Esophagus muscularis mucosa (tissue), 4 donors: ENCODE measurements around the gene P2RX2. TPM values are rescaled to one million over a fixed set of nuclear protein-coding genes. Genes with fewer than 3 reads are reported as not detected.

Source experiments
- DNase-seq: peaks from one replicate; pipeline ENCODE4 v3.0.0-alpha.2; 2017; ENCODE audit errors: extremely low spot score
- H3K27ac ChIP-seq, 4 donors: fragments of 200-600 bp; sonication (generic); replicated peaks in 1 of 4; 1 replicate in 3 of 4; 2 replicates in 1 of 4; pipeline ENCODE4 v1.5.1; 2016 to 2019; ENCODE audit warnings: mild to moderate bottlenecking in 1 of 4
- H3K27me3 ChIP-seq, 4 donors: fragments of 200-600 bp; sonication (generic); one replicate each; pipeline versions ENCODE4 v1.5.1 to v1.6.0; 2016 to 2019
- H3K36me3 ChIP-seq, 4 donors: fragments of 200-600 bp; sonication (generic); one replicate each; pipeline ENCODE4 v1.5.1; 2016 to 2019
- H3K4me1 ChIP-seq, 4 donors: fragments of 200-600 bp; sonication (generic); one replicate each; pipeline ENCODE4 v1.5.1; 2016 to 2019
- H3K4me3 ChIP-seq, 4 donors: fragments of 200-600 bp; sonication (generic); 1 replicate in 2 of 4; 2 replicates in 2 of 4; pipeline ENCODE4 v1.5.1; 2016 to 2019; ENCODE audit warnings: mild to moderate bottlenecking in 4 of 4, moderate library complexity in 1 of 4
- H3K9me3 ChIP-seq, 4 donors: fragments of 200-600 bp; sonication (generic); 1 replicate in 3 of 4; 2 replicates in 1 of 4; pipeline ENCODE4 v1.5.1; 2016 to 2019
- EP300 ChIP-seq: sonication (generic); formaldehyde crosslinking; IDR thresholded peaks from one replicate; pipeline ENCODE4 v1.6.1; 2017; ENCODE audit warnings: antibody characterized with exemption
- POLR2A ChIP-seq: fragments of 450-650 bp; IDR thresholded peaks from one replicate; pipeline ENCODE4 v1.6.1; 2017; ENCODE audit warnings: antibody characterized with exemption, moderate library complexity, mild to moderate bottlenecking, low read depth
- POLR2AphosphoS5 ChIP-seq, 2 donors: sonication (generic); formaldehyde crosslinking; IDR thresholded peaks; one replicate each; pipeline ENCODE4 v1.6.1; 2017; ENCODE audit warnings: antibody characterized with exemption in 2 of 2
- whole genome bisulfite sequencing: methylation state at CpG from one replicate; pipeline ENCODE4 v1.1.5; 2018; 5-methylcytosine and 5-hydroxymethylcytosine counted together
- intact Hi-C: fragments of 100-400 bp; cut with DNase I; formaldehyde crosslinking; loops from one replicate; pipeline ENCODE4 v1.15.1; 2023
- total RNA-seq, 4 donors: library from RNA; depleted of rRNA; stranded (reverse); fragments of >200 nt; gene quantifications; one replicate each; pipeline versions ENCODE4 v1.1.0 to v1.2.1, GENCODE V29; 2016
- TF ChIP-seq, protein P1 (sequence below), 3 experiments: fragments of 200-600 bp in 2 of 3; fragments of 450-650 bp in 1 of 3; sonication (generic) in 2 of 3; IDR thresholded peaks; one replicate each; pipeline ENCODE4 v1.5.1; 2017 to 2019; ENCODE audit warnings: antibody characterized with exemption in 3 of 3, mild to moderate bottlenecking in 2 of 3, moderate library complexity in 1 of 3

P2RX2 gene
- total RNA-seq, 4 donors from 2014 or later: 1.7 to 4.1 (median 3.7) TPM

DNA sequence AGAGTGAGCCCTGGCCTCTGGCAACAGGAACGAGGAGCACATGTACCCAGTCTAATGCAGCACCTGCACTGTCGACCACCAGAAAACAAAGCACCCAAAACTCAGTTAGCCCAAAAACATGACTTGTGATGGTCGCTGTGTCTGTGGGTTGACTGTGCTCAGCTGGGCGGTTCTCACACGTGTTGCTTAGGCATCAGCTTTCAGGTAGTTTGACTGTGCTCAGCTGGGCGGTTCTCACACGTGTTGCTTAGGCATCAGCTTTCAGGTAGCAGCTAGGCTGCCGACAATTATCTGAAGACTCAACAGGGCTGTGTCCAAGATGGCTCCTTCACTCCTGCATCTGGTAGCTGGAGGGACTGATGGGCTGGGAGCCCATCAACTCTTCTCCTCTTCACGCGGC lies 7.0 kb upstream of the P2RX2 start:
- H3K36me3 ChIP-seq: no peaks in the 10 kb centered on the region
- no peak for DNase-seq
- WGBS: 89% methylated on average over 4 of the region's 10 CpGs
- H3K4me1 ChIP-seq: peaks cover 3 to 22% (median 15%) of the 10 kb centered on the region in 4 donors
- no peak overlapping the region for H3K4me3 ChIP-seq
- TF ChIP-seq POLR2AphosphoS5 (IDR thresholded peaks at IDR 0.05): no peak
- TF ChIP-seq EP300: no peak
- TF ChIP-seq, protein P1, sequence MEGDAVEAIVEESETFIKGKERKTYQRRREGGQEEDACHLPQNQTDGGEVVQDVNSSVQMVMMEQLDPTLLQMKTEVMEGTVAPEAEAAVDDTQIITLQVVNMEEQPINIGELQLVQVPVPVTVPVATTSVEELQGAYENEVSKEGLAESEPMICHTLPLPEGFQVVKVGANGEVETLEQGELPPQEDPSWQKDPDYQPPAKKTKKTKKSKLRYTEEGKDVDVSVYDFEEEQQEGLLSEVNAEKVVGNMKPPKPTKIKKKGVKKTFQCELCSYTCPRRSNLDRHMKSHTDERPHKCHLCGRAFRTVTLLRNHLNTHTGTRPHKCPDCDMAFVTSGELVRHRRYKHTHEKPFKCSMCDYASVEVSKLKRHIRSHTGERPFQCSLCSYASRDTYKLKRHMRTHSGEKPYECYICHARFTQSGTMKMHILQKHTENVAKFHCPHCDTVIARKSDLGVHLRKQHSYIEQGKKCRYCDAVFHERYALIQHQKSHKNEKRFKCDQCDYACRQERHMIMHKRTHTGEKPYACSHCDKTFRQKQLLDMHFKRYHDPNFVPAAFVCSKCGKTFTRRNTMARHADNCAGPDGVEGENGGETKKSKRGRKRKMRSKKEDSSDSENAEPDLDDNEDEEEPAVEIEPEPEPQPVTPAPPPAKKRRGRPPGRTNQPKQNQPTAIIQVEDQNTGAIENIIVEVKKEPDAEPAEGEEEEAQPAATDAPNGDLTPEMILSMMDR (IDR thresholded peaks at IDR 0.05): no peak
- TF ChIP-seq POLR2A: no peak
- intact Hi-C loops: loop anchor here (10.0 kb wide), 1 partner anchor 457 kb away; no protein-coding TSS in a partner anchor
- H3K27ac ChIP-seq: no peak overlapping the region
- H3K9me3 ChIP-seq: peaks cover 0 to 19% (median 9%) of the 10 kb centered on the region in 4 donors
- peaks cover 0 to 66% (median 10%) of the 10 kb centered on the region in 4 donors for H3K27me3 ChIP-seq

GRCh38 chr12:132614029-132614428 lies 4.5 kb upstream of the P2RX2 start:
- peaks cover 5 to 32% (median 28%) of the 10 kb centered on the region in 4 donors for H3K4me1 ChIP-seq
- no peak for DNase-seq
- intact Hi-C loops: loop anchor here (2.0 to 10.0 kb wide), 2 partner anchors 199 to 459 kb away; no protein-coding TSS in a partner anchor
- 85% methylated on average over 5 of the region's 5 CpGs for WGBS
- no peak overlapping the region for H3K27ac ChIP-seq
- peaks cover 0 to 66% (median 29%) of the 10 kb centered on the region in 4 donors for H3K27me3 ChIP-seq
- H3K36me3 ChIP-seq: no peaks in the 10 kb centered on the region
- H3K4me3 ChIP-seq: no peak overlapping the region
- TF ChIP-seq EP300: no peak
- TF ChIP-seq, protein P1 (IDR thresholded peaks at IDR 0.05): no peak
- no peak for TF ChIP-seq POLR2A
- TF ChIP-seq POLR2AphosphoS5 (IDR thresholded peaks at IDR 0.05): no peak
- H3K9me3 ChIP-seq: peaks cover 0 to 25% (median 15%) of the 10 kb centered on the region in 4 donors

DNA sequence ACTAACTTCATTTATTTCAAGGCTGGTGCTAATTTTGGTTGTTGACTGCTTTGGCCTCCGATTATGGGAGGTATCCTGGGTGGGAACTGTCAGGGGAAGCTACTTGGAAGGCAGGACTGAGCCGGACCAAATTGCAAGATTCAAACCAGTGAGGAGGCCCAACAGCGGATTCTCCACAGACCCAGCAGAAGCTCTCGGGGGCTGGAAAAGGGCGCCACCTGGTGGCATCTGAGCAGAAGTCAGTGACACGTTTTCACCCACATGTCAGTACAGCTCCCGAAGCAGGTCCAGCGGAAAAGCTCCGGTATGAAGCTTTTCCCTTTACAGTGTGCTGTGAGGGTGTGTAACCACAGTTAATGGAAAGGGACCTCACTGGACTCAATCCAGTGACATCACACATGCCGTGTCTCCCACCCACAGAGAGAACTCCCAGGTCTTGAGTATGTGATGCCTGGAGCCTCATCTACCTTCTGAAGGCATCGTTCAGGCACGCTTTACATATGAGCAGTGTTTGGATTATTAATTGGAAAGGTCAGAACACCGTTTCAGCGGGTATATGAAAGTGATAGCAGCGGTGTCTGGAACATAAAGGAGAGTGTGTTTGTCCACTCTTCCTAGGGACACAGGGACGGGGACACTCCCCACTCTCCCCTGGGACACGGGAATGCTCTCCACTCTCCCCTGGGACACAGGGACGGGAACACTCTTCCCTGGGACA lies 3.6 kb upstream of the P2RX2 start:
- Histone ChIP-seq H3K9me3 (peaks cover 0 to 25% (median 15%) of the 10 kb centered on the region in 4 donors), H3K27me3 (peaks cover 0 to 66% (median 38%) of the 10 kb centered on the region in 4 donors), H3K4me3 (no peak overlapping the region), H3K36me3 (no peaks in the 10 kb centered on the region), H3K27ac (no peak overlapping the region), H3K4me1 (peaks cover 5 to 37% (median 33%) of the 10 kb centered on the region in 4 donors)
- DNase-seq: peak; percentile 95
- intact Hi-C loops: loop anchor here (2.0 to 10.0 kb wide), 2 partner anchors 200 to 460 kb away; no protein-coding TSS in a partner anchor
- TF ChIP-seq EP300 (no peak), POLR2A (no peak), POLR2AphosphoS5 (IDR thresholded peaks at IDR 0.05) (peak in 1 of 2 donors; percentile 67)
- TF ChIP-seq, protein P1 (IDR thresholded peaks at IDR 0.05): peak; percentile 86 to 92 (median 92)
- WGBS: 28% methylated on average over 13 of the region's 18 CpGs

DNA sequence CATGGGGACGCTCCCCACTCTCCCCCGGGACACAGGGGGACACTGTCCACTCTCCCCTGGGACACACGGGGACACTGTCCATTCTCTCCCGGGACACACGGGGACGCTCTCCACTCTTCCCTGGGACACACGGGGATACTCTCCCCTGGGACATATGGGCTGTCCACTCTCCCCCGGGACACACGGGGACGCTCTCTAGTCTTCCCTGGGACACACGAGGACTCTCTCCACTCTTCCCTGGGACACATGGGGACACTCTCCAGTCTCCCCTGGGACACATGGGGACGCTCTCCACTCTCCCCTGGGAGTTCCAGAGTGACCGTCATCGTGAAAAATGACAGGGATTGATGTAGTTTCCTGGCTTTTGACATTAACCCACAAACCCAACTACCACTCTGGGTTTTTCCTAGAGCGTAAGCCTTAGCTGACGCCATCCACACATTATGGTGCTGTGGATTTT lies 3.0 kb upstream of the P2RX2 start:
- Histone ChIP-seq H3K36me3 (no peaks in the 10 kb centered on the region), H3K4me1 (peaks cover 4 to 33% (median 27%) of the 10 kb centered on the region in 4 donors), H3K4me3 (no peak overlapping the region), H3K27ac (no peak overlapping the region), H3K9me3 (peaks cover 0 to 25% (median 15%) of the 10 kb centered on the region in 4 donors), H3K27me3 (peaks cover 0 to 66% (median 42%) of the 10 kb centered on the region in 4 donors)
- DNase-seq: no peak
- TF ChIP-seq POLR2AphosphoS5 (IDR thresholded peaks at IDR 0.05): no peak
- TF ChIP-seq, protein P1 (IDR thresholded peaks at IDR 0.05): no peak
- TF ChIP-seq EP300: no peak
- TF ChIP-seq POLR2A: no peak
- WGBS: 71% methylated on average over 16 of the region's 16 CpGs
- intact Hi-C loops: loop anchor here (2.0 to 10.0 kb wide), 2 partner anchors 201 to 461 kb away; no protein-coding TSS in a partner anchor
